ENCODE measurements around the gene POU6F2. TPM values are rescaled to one million over a fixed set of nuclear protein-coding genes. Genes with fewer than 3 reads are reported as not detected.
"Not testable (repeated sequence)": the region's sequence is repeated elsewhere in the genome, so short reads cannot be mapped to it uniquely, and the experiment has no call there.

Gene POU6F2
- polyA plus RNA-seq, 4 donors = 0.07 to 0.38 (median 0.24) TPM

GRCh38 chr7:38975944-38976392 is 1.7 kb upstream of the POU6F2 start:
- DNase-seq (ENCODE audit: low read depth in 4 of 4, low spot score in 2 of 4) = peak in 2 of 4 donors; percentile 10 to 21

GRCh38 chr7:38978491-38978890 is 782 bp downstream of the POU6F2 start:
- no peak for DNase-seq (ENCODE audit: low read depth in 4 of 4, low spot score in 2 of 4)

DNA sequence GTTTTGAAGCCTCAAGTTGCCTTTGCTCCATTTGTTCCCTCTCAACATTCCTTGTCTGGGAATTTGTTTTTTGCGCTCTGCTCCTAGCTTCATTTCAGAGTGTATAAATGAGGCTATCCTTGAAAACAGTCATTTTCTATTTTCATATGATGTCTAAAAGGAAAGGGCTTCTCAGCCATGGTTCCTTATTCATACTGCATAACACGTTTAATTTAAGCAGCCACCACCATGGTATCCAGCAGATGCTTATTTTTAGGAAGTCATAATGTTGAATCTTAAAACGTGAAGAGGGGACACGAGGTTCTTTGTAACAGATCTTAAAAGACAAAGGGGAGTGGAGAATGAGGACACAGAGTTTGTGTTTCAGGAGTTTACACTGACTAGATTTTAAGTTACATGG is 14.5 kb downstream of the POU6F2 start:
- DNase-seq (ENCODE audit: low read depth in 4 of 4, low spot score in 2 of 4) = no peak

DNA sequence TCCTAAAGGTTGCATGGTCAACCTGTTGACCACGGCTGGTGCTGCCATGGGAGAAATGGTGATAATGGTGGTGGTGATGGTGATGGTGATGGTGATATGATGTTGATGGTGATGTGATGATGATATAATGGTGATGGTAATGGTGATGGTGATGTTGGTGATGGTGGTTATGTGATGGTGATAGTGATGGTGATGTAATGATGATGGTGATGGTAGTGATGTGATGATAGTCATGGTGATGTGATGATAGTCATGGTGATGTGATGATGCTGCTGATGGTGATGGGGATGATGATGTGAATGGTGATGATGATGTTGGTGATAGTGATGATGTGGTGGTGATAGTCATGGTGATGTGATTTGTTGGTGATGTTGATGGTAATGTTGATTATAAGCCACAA is 23.9 kb downstream of the POU6F2 start:
- DNase-seq (ENCODE audit: low read depth in 4 of 4, low spot score in 2 of 4) = no peak

- DNase-seq (ENCODE audit: low read depth in 4 of 4, low spot score in 2 of 4) = no peak
Observed at GRCh38 chr7:39002755-39003154, 25.0 kb downstream of the POU6F2 start.

DNA sequence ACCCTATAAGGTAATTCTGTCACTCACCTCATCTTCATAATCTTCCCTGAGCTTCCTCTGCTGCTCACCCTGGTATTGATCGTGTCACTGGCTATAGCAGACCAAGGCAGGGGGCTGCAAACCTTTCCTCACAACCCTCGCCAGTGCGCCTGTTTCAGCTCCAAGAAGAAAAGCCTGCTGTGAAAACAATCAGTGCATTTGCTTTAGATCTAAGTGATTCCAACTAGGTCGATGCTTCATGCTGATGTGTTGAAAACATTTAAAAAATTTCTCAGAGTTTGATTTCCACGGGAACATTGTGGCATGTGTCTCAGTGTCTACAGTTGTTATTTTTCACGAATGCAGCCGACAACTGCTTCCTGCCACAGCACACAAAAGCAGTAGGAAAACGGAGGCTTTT is 27.3 kb downstream of the POU6F2 start:
- no peak for DNase-seq (ENCODE audit: low read depth in 4 of 4, low spot score in 2 of 4)

DNA sequence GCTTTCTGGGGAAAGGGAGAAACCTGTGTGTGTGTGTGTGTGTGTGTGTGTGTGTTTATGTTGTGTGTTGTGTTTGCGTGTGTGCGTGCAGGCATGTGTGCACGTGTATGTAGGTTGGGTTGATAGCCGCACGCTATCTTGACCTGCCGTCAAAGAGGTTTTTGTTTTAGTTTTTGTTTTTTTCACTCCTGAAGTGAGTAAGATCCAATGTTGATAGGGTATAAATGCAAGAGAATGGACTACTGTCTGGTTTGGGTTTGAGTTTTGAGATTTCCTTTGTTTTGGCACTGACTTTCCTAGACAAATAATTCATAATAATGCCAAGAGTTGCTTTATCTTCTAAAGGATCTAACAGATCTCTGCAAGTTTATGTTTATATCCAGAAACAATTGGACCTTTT is 27.8 kb downstream of the POU6F2 start:
- DNase-seq (ENCODE audit: low read depth in 4 of 4, low spot score in 2 of 4) = no peak

DNA sequence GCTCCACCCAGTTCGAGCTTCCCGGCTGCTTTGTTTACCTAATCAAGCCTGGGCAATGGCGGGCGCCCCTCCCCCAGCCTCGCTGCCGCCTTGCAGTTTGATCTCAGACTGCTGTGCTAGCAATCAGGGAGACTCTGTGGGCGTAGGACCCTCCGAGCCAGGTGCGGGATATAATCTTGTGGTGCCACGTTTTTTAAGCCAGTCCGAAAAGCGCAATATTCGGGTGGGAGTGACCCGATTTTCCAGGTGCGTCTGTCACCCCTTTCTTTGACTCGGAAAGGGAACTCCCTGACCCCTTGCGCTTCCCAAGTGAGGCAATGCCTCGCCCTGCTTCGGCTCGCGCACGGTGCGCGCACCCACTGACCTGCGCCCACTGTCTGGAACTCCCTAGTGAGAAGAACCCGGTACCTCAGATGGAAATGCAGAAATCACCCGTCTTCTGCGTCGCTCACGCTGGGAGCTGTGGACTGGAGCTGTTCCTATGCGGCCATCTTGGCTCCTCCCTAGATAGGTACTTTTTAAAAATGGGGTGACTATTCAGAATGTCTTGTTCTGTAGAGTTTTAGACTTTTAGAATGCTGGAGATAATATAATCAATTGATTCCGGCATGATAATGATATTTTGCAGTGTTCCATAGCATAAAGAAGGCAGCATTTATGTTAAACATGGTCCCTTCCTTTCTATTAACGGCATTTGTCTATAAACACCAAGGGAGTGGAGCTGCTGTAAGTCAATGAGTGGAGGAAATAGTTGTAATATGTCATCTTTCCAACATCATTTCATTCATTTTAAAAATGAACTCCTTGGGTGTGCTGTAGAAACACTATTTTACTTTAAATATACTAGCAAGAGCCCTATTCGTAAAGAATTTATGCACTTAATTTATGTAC is 35.6 kb downstream of the POU6F2 start:
- DNase-seq (ENCODE audit: low read depth in 4 of 4, low spot score in 2 of 4) = not testable (repeated sequence)

- peak in 1 of 4 donors; percentile 10 for DNase-seq (ENCODE audit: low read depth in 4 of 4, low spot score in 2 of 4)
Observed at GRCh38 chr7:39016609-39017008, 38.9 kb downstream of the POU6F2 start.

- DNase-seq (ENCODE audit: low read depth in 4 of 4, low spot score in 2 of 4) = no peak
Observed at GRCh38 chr7:39017369-39017915, 39.7 kb downstream of the POU6F2 start.

GRCh38 chr7:39022796-39023195 is 45.1 kb downstream of the POU6F2 start:
- DNase-seq (ENCODE audit: low read depth in 4 of 4, low spot score in 2 of 4) = no peak

DNA sequence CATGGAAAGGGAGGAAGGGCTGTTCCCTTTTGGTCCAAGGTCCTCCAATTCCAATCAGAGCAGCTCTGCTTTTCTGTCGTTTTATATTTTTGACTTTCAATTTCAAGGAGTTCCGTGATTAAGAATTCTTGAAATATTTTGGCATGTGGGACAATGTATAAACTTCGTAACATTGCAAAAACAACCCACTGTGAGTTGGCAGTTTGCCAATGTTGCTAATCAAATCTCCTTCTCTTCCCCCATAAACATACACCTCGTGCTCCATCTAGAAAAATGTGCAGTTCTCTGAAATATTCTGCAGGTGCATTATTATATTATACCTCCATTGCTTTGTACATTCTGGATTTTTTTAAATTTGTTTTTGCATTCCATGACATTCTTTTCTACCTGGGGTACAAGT is 49.8 kb downstream of the POU6F2 start:
- no peak for DNase-seq (ENCODE audit: low read depth in 4 of 4, low spot score in 2 of 4)

DNA sequence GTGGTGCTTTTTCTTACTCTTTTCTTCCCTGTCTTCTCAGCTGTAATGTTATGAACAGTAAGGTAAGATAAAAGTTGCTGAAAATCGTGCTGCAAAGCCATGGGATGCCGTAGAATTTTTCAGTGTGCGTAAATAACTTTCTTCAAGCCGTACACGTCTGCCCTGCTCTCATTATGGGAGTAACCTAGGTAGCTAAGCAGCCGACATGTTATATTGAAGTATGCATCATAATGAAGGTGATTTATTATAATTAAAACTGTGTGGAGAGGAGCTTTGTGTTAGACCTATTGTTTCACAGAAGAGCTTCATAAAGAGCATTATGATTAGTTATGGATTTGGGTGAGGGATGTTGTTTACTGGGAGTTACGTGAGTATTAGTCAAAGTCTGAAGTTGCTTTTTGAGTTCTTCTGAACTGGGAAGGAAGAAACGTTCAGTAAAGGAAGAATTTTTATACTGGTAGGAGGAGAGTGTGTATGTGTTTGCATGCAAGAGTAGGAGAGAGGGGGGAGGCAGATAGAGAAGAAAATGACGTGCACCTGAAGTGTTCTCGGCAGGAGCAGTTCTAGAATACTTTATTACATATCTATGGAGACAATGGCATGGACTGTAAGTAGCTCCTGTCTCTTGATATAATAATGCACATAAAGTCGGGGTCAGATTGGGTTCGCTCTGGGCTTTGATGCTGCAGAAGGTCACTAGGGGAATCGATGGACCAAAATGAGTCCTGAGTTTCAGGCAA is 56.3 kb downstream of the POU6F2 start:
- no peak for DNase-seq (ENCODE audit: low read depth in 4 of 4, low spot score in 2 of 4)

DNA sequence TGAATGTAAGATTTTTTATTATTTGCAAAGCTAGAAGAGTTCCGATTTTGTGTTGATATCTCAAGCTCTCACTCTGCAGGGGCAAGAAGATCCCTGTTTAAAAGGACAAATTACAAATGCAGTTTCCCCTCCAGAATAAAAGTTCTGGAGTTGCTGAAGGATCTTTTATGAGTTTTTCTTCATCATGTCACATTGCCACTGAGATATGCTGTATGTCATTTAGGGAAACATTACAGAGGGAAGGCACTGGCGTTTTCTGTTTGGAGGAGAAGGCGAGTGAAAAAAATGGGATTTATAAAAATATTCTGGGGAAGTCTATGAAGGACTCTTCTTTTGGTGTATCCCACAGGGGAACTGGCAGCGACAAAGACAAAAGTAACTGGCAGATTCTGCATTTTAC is 57.4 kb downstream of the POU6F2 start:
- no peak for DNase-seq (ENCODE audit: low read depth in 4 of 4, low spot score in 2 of 4)

GRCh38 chr7:39035903-39036302 is 58.2 kb downstream of the POU6F2 start:
- no peak for DNase-seq (ENCODE audit: low read depth in 4 of 4, low spot score in 2 of 4)

DNA sequence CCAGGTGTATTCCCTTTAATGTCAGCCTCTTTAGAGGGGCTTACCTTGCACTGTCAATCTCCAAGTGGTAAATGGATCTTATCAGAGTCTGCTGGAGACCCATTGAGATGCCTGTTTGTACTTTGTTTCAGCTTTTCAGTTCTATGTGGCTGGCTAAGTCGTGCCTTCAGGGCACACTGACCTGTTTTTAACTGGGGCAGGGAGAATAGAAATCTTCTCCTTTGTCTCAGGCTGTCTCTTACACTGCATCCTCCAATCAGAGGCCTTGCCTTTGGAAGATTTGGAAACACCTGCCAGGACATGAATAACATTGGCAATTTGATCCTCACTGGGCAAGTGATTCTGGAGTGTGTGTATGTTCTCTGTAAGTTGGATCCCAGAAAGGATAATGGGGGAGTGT is 65.0 kb downstream of the POU6F2 start:
- DNase-seq (ENCODE audit: low read depth in 4 of 4, low spot score in 2 of 4) = no peak

DNA sequence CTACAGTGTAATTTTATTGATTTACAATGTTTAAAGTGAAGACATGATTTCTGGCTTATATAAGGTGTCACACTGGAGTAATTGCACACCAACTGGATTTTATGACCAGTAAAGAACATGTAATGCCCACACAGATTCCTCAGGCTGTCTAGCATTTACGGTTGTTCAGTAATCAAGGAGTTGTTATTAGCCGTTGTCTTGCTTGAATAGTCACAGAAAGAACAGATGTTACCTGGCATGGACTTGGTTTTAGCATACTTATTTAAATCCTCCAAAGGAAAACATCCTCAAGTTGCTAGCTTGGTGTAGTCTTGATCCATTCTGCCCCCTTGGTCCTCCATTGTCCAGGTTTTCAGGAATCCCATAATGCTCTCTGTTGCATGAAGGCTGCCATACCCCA is 65.8 kb downstream of the POU6F2 start:
- no peak for DNase-seq (ENCODE audit: low read depth in 4 of 4, low spot score in 2 of 4)

DNA sequence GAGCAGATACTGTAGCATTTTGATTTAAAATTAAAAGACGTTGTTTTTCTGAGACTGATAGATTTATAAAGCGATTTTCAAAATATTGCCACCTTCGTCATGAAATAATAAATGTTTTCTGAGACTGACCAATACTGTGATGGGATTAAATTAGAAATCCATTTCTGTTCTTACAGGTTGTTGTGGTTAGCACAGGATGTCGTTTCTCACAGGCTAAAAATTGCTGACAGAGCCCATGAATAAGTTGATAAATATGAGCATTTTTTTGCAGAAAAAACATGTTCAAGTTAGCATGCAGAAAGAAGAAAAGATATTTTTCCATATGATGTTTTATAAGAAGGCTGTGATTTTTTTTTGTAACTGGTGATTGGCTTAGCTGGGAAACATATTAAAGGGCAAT is 66.8 kb downstream of the POU6F2 start:
- DNase-seq (ENCODE audit: low read depth in 4 of 4, low spot score in 2 of 4) = no peak

DNA sequence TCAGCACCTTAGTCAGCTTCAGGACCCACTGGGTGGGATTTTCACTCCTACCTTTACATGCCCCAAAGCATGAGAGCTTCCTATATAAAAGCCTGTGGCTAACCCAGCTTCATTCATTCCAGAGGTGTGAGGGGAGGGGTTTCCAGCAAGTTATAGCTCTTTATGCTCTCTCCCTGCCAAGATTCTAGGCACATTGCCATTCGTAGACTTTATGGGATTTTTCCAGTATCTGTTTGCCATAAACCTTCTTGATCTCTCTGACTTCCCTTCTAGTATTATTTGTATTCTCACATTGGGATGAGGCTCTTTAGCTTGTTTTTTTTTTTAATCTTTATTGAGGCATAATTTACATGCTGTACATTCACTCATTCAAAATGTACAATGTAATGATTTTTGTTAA is 67.5 kb downstream of the POU6F2 start:
- DNase-seq (ENCODE audit: low read depth in 4 of 4, low spot score in 2 of 4) = no peak

DNA sequence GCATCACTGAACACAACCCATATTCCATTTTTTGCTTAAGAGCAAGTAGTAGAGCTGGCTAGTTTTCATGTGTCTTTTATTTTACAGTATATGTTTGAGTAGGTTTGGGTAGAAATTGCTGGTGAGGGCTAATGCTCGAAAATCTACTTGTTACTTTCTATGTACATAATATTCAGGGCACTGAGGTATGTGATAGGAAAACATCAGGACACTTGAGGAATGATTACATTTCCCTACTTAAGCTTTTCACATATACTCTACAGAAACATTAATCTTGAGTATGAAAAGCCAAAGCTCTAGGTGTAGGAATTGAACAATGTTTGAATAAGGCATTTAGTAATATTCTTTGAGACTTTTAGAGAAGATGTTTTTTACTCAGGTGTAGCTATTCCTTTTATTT is 73.6 kb downstream of the POU6F2 start:
- DNase-seq (ENCODE audit: low read depth in 4 of 4, low spot score in 2 of 4) = no peak

- no peak for DNase-seq (ENCODE audit: low read depth in 4 of 4, low spot score in 2 of 4)
Observed at GRCh38 chr7:39051707-39052106, 74.0 kb downstream of the POU6F2 start.

DNA sequence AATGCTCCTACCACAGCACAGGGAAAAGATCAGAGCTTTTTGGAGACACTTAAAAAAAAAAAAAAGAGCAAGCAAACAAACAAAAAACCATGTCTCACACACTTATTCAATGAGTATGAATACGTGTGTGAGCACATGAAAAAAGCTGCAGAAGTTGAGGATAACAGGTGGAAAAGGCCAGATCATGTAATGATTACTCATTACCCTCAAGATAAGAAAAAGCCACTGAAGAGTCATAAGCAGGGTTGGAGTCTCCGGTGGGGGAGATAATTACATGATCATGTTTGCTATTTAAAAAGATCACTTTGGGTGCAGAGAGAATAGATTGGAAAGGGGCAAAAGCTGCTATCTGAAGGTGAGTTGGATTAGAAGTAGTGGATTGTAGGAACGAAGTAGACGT is 77.0 kb downstream of the POU6F2 start:
- no peak for DNase-seq (ENCODE audit: low read depth in 4 of 4, low spot score in 2 of 4)

Measured in left renal cortex interstitium (tissue), 4 donors.